HPDE6-E6E7 (cell line): ENCODE data around the gene DBH.

Experiments
- DNase-seq: peaks from one replicate; pipeline ENCODE4 v3.0.0; 2011; ENCODE audit warnings: missing footprints; ENCODE audit errors: extremely low spot score

DBH gene

GRCh38 chr9:133701321-133701980, 65.3 kb downstream of the DBH start:
- no peak for DNase-seq

DNA sequence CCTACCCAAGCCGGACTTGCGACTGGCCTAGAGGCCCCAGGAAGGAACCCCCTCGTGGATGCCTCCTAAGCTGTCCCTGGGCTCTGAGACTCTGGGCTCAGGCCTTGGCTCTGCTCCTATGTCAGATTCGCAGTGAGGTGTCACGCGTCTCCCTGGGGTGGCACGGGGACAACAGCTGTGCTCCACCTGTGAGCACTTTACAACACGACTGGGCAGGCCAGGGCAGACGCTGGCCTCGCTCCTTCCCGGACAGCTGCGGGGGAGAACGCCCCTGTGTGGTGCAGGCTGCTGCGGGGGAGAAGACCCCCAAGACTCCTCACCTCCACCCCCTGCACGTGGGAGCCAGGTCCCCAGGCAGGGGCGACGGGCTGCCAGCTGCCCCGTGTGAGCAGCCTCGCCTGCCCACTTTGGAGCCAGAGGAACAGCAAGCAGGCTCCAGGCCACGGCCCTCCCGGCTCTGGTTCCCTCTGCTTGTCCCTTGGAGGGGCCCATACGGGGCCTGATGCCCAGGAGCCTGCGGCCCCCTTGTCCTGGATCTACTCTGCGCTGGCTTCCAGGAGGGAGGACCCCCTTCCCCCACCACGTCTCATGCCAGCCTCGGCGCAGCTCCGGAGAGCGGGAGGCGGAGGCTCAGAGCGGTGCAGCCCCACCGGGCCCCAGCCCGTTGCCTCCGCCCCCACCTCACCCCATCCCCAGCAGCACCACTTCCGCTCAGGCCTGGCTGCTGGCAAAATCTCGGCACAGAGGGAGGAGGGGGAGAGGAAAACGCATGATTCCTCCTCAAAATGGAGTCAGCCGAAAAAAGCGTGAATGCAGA, 66.0 kb downstream of the DBH start:
- DNase-seq: no peak

DNA sequence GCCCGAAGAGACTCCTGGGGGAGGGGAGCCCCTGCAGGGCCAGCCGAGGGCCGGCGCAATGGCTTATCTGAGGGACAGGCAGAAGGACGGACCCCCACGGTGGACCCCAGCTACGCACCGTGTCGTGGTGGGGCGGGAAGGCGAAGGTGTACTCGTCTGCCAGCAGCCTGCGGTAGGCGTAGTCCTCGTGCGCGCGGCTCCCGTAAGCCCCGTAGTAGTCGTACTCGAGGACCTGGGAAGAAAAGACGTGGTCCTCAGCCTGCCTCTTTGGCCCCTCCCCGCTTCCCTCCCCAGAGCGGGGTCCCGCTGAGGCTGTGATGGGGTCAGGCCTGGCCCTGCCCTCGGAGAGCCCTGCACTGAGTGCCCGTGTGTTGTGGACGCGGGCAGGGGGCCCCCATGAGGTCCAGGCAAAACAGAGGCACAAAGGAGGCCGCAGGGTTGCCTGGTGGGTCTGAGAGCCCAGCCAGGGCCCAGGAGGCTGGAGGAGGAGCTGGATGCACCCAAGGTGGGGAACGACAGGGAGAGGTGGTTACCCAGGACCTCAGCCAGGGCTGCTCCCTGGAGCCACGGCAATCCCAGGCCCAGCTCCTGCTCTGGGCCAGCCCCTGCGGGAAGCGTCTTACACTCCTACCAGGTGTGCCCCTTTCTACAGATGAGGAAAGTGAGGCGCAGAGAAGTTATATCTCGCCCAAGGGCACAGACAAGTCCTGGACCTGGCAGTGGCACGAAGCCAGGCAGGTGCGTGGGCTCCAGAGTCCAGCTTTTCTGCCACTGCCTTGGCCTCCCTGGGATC, 66.8 kb downstream of the DBH start:
- DNase-seq: no peak

- DNase-seq: no peak
Measured at GRCh38 chr9:133703591-133704399, 67.6 kb downstream of the DBH start.

DNA sequence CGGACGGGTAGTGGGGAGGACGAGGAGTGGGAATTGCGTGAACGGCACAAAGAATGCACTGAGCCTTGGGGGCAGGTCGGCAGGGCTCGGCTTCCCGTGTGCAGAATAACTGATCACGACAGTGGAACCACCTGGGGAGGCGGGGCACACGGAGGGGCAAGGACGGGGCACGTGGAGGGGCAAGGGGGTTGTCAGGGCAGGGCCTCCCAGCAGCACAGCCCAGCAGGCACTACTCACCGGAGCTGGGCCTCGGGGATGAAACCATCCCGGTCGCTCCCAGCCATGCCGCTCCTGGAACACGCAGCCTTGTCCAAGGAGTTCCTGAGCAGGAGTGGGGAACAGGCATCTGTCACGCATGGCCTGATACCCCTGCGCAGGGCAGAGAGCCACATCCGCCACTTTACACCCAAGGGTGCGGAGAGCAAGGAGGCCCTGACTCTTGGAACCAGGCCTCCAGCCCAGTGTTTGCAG, 68.6 kb downstream of the DBH start:
- DNase-seq: no peak

GRCh38 chr9:133705576-133705975, 69.4 kb downstream of the DBH start:
- DNase-seq: no peak

DNA sequence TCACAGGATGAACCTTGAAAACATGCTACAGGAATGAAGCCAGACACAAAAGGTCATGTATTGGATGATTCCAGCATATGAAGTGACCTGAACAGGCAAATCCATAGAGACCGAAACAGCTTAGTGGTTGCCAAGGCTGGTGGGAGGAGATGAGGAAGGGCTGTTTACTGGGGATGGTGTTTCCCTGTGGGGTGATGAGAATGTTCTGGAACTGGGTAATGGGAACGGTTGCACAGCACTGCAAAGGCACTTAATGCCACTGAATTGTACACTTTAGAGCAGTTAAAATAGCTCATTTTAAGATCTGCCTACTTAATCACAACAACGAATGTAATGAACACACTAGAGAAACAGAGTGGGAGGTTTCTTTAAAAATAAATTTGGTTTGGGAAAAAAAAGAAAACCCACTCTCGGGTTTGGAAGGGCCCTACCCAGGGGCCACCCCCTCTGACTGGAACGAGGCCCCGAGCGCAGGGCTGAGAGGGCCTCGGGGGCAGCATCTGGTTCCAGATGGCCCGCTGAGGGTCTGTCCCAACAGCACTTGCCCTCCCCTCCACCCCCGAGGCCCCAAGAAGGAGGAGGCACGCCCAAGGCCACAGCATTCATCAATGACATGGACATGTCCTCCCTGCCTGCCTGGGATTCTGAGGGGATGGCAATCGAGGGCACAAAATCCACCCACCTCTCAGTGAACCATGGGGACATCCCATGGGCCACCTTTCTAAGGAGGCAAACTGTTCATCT, 70.3 kb downstream of the DBH start:
- DNase-seq: no peak

- DNase-seq: no peak
Measured at GRCh38 chr9:133707065-133707762, 71.1 kb downstream of the DBH start.

GRCh38 chr9:133707763-133708245, 71.6 kb downstream of the DBH start:
- DNase-seq: no peak

- no peak for DNase-seq
Measured at GRCh38 chr9:133708246-133709014, 72.3 kb downstream of the DBH start.
